K562 (cell line): ENCODE results near the gene SELENOO. TPM values are rescaled to one million over a fixed set of nuclear protein-coding genes. Genes with fewer than 3 reads are reported as not detected.

Experiments used
- ATAC-seq: fragments of 200-7000 bp; cut with Tn5 transposase; 3 replicates; pipeline ENCODE4 v1.9.1; 2020; ENCODE audit warnings: moderate library complexity
- BruUV-seq: library from RNA; stranded (reverse); fragments of 400-500 nt; replicated peaks from 2 replicates; lab custom pipeline; 2021; lab: Mats Ljungman, UMichigan
- CTCF ChIA-PET: fragments of 300-600 bp; formaldehyde crosslinking; extraction: SDS; loops from one replicate; lab custom pipeline; 2021; ENCODE audit warnings: low intra/inter-chr PET ratio; lab: Yijun Ruan, JAX
- POLR2A ChIA-PET: fragments of 300-600, 350-650 bp; sonication (Branson Sonifier 250); formaldehyde crosslinking; extraction: SDS; loops from one replicate; lab custom pipeline; 2021; ENCODE audit warnings: antibody characterized with exemption, inconsistent platforms; lab: Yijun Ruan, JAX
- DNase-seq, 4 experiments: peaks; one replicate each; pipeline versions ENCODE4 v3.0.0 to v3.0.0-alpha.2; 2011 to 2018; ENCODE audit warnings: low spot score in 3 of 4, mixed read lengths in 3 of 4; ENCODE audit errors: extremely low read depth in 1 of 4
- FAIRE-seq: peaks from 2 replicates; lab custom pipeline; 2011; peaks lifted over from hg19 to GRCh38; lab: Jason Lieb, UNC
- H2AFZ ChIP-seq: 2 replicates; pipeline ENCODE4 v1.6.0; 2011; ENCODE audit warnings: low read depth, low read length, control low read depth, inconsistent platforms
- H3K27ac ChIP-seq: fragments of 200-600 bp; 3 replicates; pipeline ENCODE4 v1.8.0; 2011; ENCODE audit warnings: low read depth, mild to moderate bottlenecking, control low read depth, inconsistent platforms, low read length, moderate library complexity, mixed read lengths; ENCODE audit errors: extremely low read depth
- H3K27me3 ChIP-seq, 2 experiments: fragments of 300-600 bp in 1 of 2; 2 replicates in 1 of 2; 3 replicates in 1 of 2; pipeline versions ENCODE4 v1.6.0 to v1.8.0; 2011; ENCODE audit warnings: inconsistent platforms in 2 of 2, low read length in 2 of 2, mild to moderate bottlenecking in 1 of 2, mixed read lengths in 1 of 2, moderate library complexity in 1 of 2; ENCODE audit not compliant: control insufficient read depth in 2 of 2, insufficient read depth in 2 of 2
- H3K36me3 ChIP-seq: fragments of 300-600 bp; 3 replicates; pipeline ENCODE4 v1.8.0; 2011; ENCODE audit warnings: mild to moderate bottlenecking, low read length, inconsistent platforms; ENCODE audit not compliant: control insufficient read depth, insufficient read depth
- H3K4me1 ChIP-seq, 2 experiments: fragments of 200-600 bp in 1 of 2; replicated peaks in 1 of 2; 2 replicates in 1 of 2; 3 replicates in 1 of 2; pipeline versions ENCODE4 v1.5.1 to v1.8.0; 2011; ENCODE audit warnings: inconsistent platforms in 2 of 2, low read length in 2 of 2, mild to moderate bottlenecking in 1 of 2, mixed read lengths in 1 of 2, moderate library complexity in 1 of 2; ENCODE audit not compliant: control insufficient read depth in 2 of 2, insufficient read depth in 2 of 2
- H3K4me2 ChIP-seq: 2 replicates; pipeline ENCODE4 v1.6.1; 2011; ENCODE audit warnings: low read length, control low read depth, inconsistent platforms, mixed read lengths; ENCODE audit not compliant: insufficient read depth
- H3K4me3 ChIP-seq: fragments of 200-600 bp; sonication (generic), shearing (Covaris generic); 2 replicates; pipeline ENCODE4 v1.5.1; 2016; ENCODE audit warnings: control low read depth, inconsistent platforms
- H3K79me2 ChIP-seq: fragments of 200-600 bp; 3 replicates; pipeline ENCODE4 v1.8.0; 2011; ENCODE audit warnings: low read length, inconsistent platforms; ENCODE audit not compliant: control insufficient read depth, insufficient read depth
- H3K9ac ChIP-seq, 2 experiments: 2 replicates each; pipeline versions ENCODE4 v1.6.0 to v1.6.1; 2011; ENCODE audit warnings: low read depth in 2 of 2, low read length in 2 of 2, control low read depth in 1 of 2, inconsistent platforms in 1 of 2, mild to moderate bottlenecking in 1 of 2, mixed read lengths in 1 of 2; ENCODE audit not compliant: insufficient read depth in 1 of 2
- H3K9me1 ChIP-seq: one replicate; pipeline ENCODE4 v1.6.0; 2011; ENCODE audit warnings: inconsistent platforms, mild to moderate bottlenecking, low read length, moderate library complexity; ENCODE audit not compliant: control insufficient read depth, insufficient read depth
- H3K9me3 ChIP-seq: replicated peaks from 2 replicates; pipeline ENCODE4 v1.5.1; 2011; ENCODE audit warnings: low read depth, low read length, inconsistent platforms; ENCODE audit not compliant: control insufficient read depth, insufficient read depth
- H4K20me1 ChIP-seq: replicated peaks from 2 replicates; pipeline ENCODE4 v1.6.1; 2011; ENCODE audit warnings: low read length, inconsistent platforms, mixed read lengths; ENCODE audit not compliant: control insufficient read depth, insufficient read depth
- ARID3B ChIP-seq: fragments of 250-450 bp; sonication (Bioruptor Pico); IDR thresholded peaks from 2 replicates; pipeline ENCODE4 v1.4.0; 2020; ENCODE audit warnings: borderline replicate concordance
- CBFA2T2 ChIP-seq: fragments of 450-650 bp; conservative IDR thresholded peaks from 2 replicates; pipeline ENCODE4 v1.6.1; 2017; ENCODE audit warnings: mild to moderate bottlenecking
- ETS1 ChIP-seq: conservative IDR thresholded peaks from 2 replicates; pipeline ENCODE4 v1.6.1; 2011; ENCODE audit warnings: low read depth, mild to moderate bottlenecking, low read length; ENCODE audit not compliant: control insufficient read depth
- FOXP4 ChIP-seq: sonication (generic); formaldehyde crosslinking; IDR thresholded peaks from 2 replicates; pipeline ENCODE4 v1.8.0; 2022; ENCODE audit warnings: mild to moderate bottlenecking, missing genetic modification reagents, borderline replicate concordance
- GATAD2A ChIP-seq: fragments of 450-650 bp; IDR thresholded peaks from 2 replicates; pipeline ENCODE4 v1.6.1; 2017
- GTF2F1 ChIP-seq: IDR thresholded peaks from 2 replicates; pipeline ENCODE4 v1.6.1; 2011; ENCODE audit warnings: low read depth, low read length, improper control_type of control experiment
- L3MBTL2 ChIP-seq: fragments of 450-650 bp; IDR thresholded peaks from 2 replicates; pipeline ENCODE4 v1.6.1; 2016; ENCODE audit warnings: mild to moderate bottlenecking, moderate library complexity
- MBD2 ChIP-seq: sonication (generic); IDR thresholded peaks from 2 replicates; pipeline ENCODE4 v1.6.1; 2016; ENCODE audit warnings: low read depth, borderline replicate concordance
- MCM3 ChIP-seq: fragments of 450-650 bp; IDR thresholded peaks from 2 replicates; pipeline ENCODE4 v1.6.1; 2016
- MLLT1 ChIP-seq, 2 experiments: fragments of 450-650 bp; IDR thresholded peaks; 2 replicates each; pipeline ENCODE4 v1.6.1; 2016
- MTA3 ChIP-seq: fragments of 450-650 bp; formaldehyde crosslinking; IDR thresholded peaks from 2 replicates; pipeline ENCODE4 v1.6.1; 2017; ENCODE audit warnings: mild to moderate bottlenecking, borderline replicate concordance
- MXD1 ChIP-seq: fragments of 250-450 bp; sonication (Bioruptor Pico); IDR thresholded peaks from 2 replicates; pipeline ENCODE4 v1.8.0; 2021; ENCODE audit warnings: borderline replicate concordance, mild to moderate bottlenecking, moderate library complexity; ENCODE audit not compliant: poor library complexity, severe bottlenecking
- POLR2A ChIP-seq: fragments of 450-650 bp; conservative IDR thresholded peaks from 2 replicates; pipeline ENCODE4 v1.6.1; 2016
- TFE3 ChIP-seq: fragments of 450-650 bp; formaldehyde crosslinking; IDR thresholded peaks from 2 replicates; pipeline ENCODE4 v1.4.0; 2020; ENCODE audit warnings: mild to moderate bottlenecking, mixed read lengths
- TGIF2 ChIP-seq: sonication (generic); formaldehyde crosslinking; IDR thresholded peaks from 2 replicates; pipeline ENCODE4 v1.8.1; 2022; ENCODE audit warnings: mild to moderate bottlenecking, missing genetic modification reagents, moderate library complexity
- WGBS: fragments of 100-300 bp; shearing (Covaris generic); methylation state at CpG from one replicate; pipeline ENCODE4 v1.1.6; 2016; ENCODE audit warnings: low coverage, mixed read lengths; ENCODE audit not compliant: insufficient coverage; ENCODE audit errors: missing lambda C conversion rate; 5-methylcytosine and 5-hydroxymethylcytosine counted together
- in situ Hi-C: fragments of 300-500 bp; cut with MboI; formaldehyde crosslinking; loops from 4 replicates; pipeline ENCODE4 v1.15.0; 2018; ENCODE audit warnings: inconsistent platforms, mixed read lengths
- intact Hi-C: fragments of 100-400 bp; cut with micrococcal nuclease; formaldehyde crosslinking; loops from 2 replicates; pipeline ENCODE4 v1.14.2; 2022
- polyA plus RNA-seq, 8 experiments: library from polyadenylated mRNA; depleted of rRNA in 4 of 8; stranded (reverse) in 5 of 8; unstranded in 3 of 8; fragments of >200 nt; fragmentation: Nextera tagmentation in 2 of 8; fragmentation: Illumina TruSeq in 1 of 8; extraction: Ambion mirVana in 2 of 8; extraction: Trizol in 1 of 8; gene quantifications; 2 replicates each; pipeline versions ENCODE4 v1.2.1 to v1.2.3, GENCODE V29; 2011 to 2014; ENCODE audit warnings: inconsistent platforms in 1 of 8, missing spikeins in 1 of 8
- total RNA-seq, 7 experiments: library from RNA; depleted of rRNA in 6 of 7; stranded (reverse); fragments of >200 nt in 6 of 7; fragmentation: Illumina TruSeq in 2 of 7; extraction: Trizol in 2 of 7; gene quantifications; 2 replicates each; pipeline versions ENCODE4 v1.2.1 to v1.2.3, GENCODE V29; 2011 to 2021; ENCODE audit warnings: low replicate concordance in 1 of 7

SELENOO gene
- total and polyA plus RNA-seq, 9 of the 15 experiments (the other 6 are each of a cell fraction or from before 2014, with no cell fraction given) = 0.37 to 24.9 (median 8.3) TPM

GRCh38 chr22:50199251-50199721, 1.5 kb upstream of the SELENOO start:
- peaks cover 20% of the 10 kb centered on the region for H3K79me2 ChIP-seq
- H2AFZ ChIP-seq = no peak overlapping the region
- DNase-seq = no peak
- H3K9me3 ChIP-seq = peaks cover 3% of the 10 kb centered on the region; the same call in 1 of the 2 replicates
- peaks cover 46% of the 10 kb centered on the region; the same call in 1 of the 3 replicates for H3K36me3 ChIP-seq
- WGBS = 85% methylated on average over 17 of the region's 18 CpGs
- no peak for FAIRE-seq
- H3K27ac ChIP-seq = no peak overlapping the region
- H4K20me1 ChIP-seq = no peaks in the 10 kb centered on the region; the same call in 1 of the 2 replicates
- in situ Hi-C loops = no loop called here
- H3K9ac ChIP-seq = 0 out of 4 replicates have a peak overlapping the region, but pooled peaks of 1 of the 2 experiments have one; percentile 68
- BruUV-seq = no TSS peak
- no peaks in the 10 kb centered on the region for H3K27me3 ChIP-seq
- ChIA-PET CTCF (no interaction called here), POLR2A (no interaction called here)
- H3K4me3 ChIP-seq = no peak overlapping the region
- H3K4me2 ChIP-seq = no peak overlapping the region
- intact Hi-C loops = no loop called here
- no peaks in the 10 kb centered on the region for H3K9me1 ChIP-seq
- ATAC-seq = no peak
- peaks cover 5 to 44% of the 10 kb centered on the region in 2 experiments; a peak in 3 of 5 replicates for H3K4me1 ChIP-seq
- TF ChIP-seq CBFA2T2 (no peak), ETS1 (no peak), TFE3 (CRISPR knock-in tag) (no peak), MLLT1 (IDR thresholded peaks at IDR 0.05) (no peak), TGIF2 (CRISPR knock-in tag) (no peak), FOXP4 (CRISPR knock-in tag) (no peak), GTF2F1 (no peak), ARID3B (CRISPR knock-in tag) (no peak), MBD2 (no peak), POLR2A (no peak), MXD1 (CRISPR knock-in tag) (no peak), MCM3 (no peak), L3MBTL2 (no peak), GATAD2A (no peak), MTA3 (no peak)
